Left colon (tissue), 2 donors: ENCODE results near the gene OR1F1. TPM values are rescaled to one million over a fixed set of nuclear protein-coding genes. Genes with fewer than 3 reads are reported as not detected.
A peak's percentile ranks its signal among the peaks of the same experiment; 100 is the strongest.
"Not testable (repeated sequence)": the region's sequence is repeated elsewhere in the genome, so short reads cannot be mapped to it uniquely, and the experiment has no call there.

ENCODE experiments used
- ATAC-seq: fragments of 200-7000 bp; cut with Tn5 transposase; one replicate; pipeline ENCODE4 v1.9.1; 2020; ENCODE audit warnings: mild to moderate bottlenecking, moderate library complexity
- DNase-seq, 2 donors: peaks; one replicate each; pipeline ENCODE4 v3.0.0-alpha.2; 2020
- intact Hi-C, 2 donors: fragments of 100-400 bp; cut with DNase I in 1 of 2; cut with micrococcal nuclease in 1 of 2; formaldehyde crosslinking; loops; one replicate each; pipeline versions ENCODE4 v1.11.2 to v1.14.0; 2022; cut with DNase I, micrococcal nuclease
- total RNA-seq, 2 donors: library from RNA; stranded (reverse); fragmentation: NEBNext Ultra II Directional; extraction: Animal tissue kit (Norgen Biotek cat#: 25700); gene quantifications; one replicate each; pipeline ENCODE4 v1.2.1, GENCODE V29; 2021
- donor health status: DM: no; HTN: no; CAD: no.
- donor health status: DM: yes; HTN: yes; CAD: no.

OR1F1 gene
- total RNA-seq, 2 donors from 2014 or later: not detected

DNA sequence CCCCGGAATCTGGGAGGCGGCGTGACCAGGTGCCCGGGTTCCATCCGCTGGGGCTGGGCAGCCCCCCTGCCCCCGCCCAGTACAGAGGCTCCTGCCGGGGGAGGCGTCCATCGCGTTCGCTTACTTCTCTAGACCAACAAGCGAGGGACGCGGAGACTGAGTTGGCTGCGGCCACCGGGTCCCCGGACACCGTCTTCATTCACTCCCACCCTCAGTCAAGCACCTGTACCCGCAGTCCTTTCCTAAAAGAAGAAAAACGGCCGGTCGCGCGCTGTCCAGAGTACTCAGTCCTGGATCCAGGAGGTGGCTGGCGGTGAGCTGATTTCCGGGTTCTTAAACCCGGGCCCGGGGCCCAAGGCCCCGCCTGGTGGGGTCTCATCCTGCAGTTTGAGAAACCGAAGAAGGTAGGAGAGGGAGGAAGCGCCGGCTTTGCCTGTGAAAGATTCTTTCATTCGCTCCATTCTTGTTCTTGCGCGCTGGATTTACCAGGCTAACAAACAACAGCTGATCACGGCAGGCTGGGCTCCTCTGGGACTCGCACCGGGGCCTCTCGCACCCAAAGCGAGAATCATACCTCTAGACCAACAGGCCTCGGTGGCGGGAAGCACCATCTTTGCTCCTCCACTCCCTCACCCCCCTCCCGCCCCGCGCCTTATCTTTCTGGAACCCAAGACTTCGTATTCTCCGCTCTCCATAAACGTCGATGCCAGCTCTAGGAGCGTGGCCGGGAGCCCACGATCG is 17.4 kb upstream of the OR1F1 start:
- DNase-seq: no peak
- peak; percentile 34 for ATAC-seq
- intact Hi-C loops: no loop called here

DNA sequence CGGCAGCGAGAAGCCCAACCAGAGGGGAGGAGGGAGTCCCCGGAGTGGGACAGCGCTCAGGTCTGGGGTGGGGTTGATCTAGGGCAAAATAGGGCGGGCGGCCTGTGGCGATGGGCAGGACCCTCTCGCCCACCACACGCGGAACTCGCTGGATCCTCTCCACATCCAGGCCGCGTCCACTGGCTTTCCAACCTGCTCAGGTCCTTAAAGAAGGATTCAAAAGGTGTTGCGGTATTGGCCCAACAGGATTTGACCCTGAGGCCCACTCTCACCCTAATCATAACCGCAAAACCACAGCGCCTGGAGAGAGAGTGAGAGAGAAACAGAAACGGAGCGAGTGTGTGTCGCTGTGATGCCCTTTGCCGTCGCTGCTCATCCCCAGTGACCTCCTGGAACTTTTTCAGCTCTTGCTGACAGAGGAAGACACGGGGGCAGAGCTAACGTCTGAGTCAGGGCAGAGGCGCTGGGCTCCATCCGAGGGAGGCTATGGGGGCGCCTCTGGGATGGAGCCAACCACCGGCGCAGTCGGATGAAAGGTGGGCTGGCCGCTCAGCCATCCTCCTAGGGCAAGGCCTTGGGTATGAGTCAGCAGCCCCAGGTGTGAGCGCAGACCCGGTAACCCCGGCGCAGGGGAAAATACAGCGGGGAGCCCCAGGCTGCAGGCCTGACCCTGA is 16.7 kb upstream of the OR1F1 start:
- ATAC-seq: no peak
- DNase-seq: no peak
- intact Hi-C loops: no loop called here

DNA sequence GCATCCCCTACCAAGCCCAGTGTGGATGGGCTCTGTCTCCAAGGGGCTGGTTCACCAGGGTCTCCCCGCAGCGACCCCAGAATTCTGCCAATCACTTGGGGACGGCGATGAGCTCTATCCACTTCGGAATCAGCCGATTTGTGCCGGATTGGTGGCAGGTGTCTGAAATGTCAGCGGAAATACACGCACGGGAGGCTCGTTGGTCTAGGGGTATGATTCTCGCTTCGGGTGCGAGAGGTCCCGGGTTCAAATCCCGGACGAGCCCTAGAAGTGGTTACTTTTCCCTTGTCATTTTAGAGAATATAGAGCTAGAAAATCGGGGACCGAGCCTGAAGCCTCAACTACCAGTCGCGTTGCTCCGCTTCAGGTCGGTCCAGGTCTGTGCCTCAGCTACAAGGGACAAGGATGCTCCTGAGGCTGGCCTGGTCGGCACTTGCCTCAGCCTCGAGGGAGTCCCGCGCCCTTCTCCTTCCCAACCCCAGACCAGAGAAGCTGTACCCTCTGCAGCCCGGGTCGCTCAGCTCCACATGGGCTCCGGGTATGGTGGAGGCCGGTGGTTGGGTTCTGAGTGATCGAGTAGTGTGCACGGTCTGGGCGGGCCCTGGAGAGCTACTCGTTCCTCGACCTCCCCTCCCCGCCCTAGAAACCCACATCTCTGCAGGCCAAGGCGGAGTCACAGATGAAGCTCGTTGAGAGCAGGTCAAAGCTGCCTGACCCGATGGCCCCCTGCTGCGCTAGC is 16.0 kb upstream of the OR1F1 start:
- DNase-seq: no peak

DNA sequence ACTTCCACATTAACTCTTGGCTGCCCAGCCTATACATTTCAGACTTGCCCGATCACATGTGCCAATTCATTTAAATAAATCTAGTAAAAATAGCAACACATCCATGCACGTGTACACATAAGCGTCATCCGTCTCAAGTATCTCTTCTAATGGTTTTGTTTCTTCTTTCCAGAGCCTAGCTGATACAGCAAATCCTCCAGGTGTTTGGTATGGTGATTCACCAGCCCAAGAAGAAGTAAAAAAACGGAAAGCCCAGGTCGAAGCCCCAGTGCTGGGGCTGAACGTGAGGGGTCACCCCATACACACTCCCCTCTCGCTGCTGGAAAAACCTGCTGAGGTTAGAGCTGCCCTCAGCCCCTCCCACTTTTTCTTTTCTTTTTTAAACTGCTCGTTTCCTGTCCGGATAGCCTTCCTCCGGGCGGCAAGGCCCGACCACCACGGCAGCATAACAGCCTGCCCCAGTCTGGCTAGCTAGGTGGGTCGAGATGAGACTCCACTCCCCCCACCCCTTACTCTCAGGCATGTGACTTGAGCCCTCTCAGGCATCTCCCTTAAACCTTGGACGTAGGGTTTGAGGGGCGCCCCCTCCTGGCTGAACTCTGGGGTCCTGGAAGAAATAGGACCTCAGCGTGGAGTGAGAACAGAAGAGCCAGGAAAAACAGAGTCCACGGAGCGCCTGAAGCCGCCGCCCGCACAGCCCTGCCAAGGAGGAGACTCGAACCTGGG is 13.9 kb upstream of the OR1F1 start:
- ATAC-seq (no peak), DNase-seq (no peak)
- intact Hi-C loops: no loop called here

More for the DNA sequence above, 16.0 kb upstream of the OR1F1 start:
- intact Hi-C loops: no loop called here
- ATAC-seq: no peak

DNA sequence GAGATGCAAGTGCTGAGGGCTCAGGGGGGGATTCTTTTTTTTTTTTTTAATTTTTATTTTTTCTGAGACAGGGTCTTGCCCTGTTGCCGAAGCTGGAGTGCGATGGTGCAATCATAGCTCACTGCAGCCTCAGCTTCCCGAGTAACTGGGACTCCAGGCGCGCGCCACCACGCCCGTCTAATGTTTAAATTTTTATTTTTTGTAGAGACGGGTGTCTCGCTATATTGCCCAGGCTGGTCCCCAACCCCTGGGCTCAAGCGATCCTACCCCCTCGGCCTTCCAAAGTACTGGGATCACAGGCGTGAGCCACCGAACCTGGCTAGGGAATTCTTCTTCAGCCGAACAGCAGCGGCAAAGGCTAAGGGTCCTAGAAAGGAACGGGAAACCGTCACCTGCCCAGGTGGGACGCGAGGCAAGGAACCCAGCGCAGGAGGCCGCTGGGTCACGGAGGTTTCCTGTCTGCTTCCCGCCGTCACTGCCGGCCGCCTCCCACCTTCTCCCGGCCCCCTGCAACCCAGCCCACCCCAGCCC is 13.3 kb upstream of the OR1F1 start:
- intact Hi-C loops: no loop called here
- no peak for ATAC-seq
- no peak for DNase-seq

DNA sequence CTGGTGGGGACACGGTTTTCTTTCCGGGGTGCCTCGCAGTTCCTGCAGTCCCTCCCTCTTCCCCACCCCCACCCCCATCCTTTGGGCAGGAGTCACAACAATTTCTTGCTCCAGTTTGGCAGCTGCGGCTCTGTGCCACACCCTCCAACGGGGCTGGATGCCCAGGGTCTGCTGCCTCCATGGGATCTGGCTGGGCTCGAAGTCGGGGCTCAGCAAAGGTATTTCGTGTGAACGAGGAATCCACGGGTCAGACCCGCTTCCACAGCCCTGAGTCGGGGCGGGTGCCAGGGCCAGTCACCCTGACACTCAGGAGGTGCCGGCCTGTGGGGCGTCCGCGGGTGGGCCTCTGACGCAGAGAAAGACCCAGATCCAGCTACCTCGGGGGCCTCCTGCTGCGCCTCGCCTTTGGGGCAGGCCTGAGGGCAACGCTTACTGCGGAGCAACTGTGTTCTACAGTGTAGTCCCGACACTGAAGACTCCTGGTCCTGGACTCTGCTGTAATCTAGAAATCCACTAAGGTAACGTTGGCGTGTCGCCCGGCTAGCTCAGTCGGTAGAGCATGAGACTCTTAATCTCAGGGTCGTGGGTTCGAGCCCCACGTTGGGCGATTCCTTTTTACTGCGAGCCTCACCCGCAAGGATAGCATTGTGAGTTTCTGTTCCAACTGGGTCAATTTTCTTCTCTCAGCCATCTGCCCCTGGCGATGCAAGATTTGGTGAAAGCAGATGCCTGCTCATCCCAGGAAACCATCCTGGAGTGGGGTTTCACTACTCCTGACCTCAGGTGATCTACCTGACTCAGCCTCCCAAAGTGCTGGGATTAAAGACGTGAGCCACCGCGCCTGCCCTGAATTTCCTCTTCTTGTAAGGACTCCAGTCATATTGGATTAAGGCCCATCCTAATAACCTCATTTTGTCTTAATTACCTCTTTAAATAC is 12.6 kb upstream of the OR1F1 start:
- intact Hi-C loops: no loop called here

DNA sequence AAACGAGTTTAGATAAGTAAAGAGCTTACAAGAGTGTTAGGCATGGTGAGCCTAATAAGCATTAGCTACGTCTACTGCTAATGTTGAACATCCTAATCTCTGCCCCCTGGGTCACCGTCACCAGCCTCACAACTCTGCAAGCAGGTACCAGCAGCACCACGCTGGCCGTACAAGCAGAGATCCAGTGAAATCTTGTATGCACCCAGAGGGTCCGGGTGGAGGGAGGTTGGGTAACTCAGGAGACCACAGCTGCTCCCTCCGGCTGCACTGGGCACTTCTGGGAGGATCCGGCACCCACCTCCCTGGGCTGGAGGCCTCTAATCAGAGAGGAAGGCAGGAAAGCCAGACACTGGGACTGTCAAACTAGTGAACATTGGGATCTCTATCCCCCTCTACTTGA is 8.4 kb upstream of the OR1F1 start:
- no peak for DNase-seq
- ATAC-seq: no peak
- intact Hi-C loops: no loop called here

More for the DNA sequence above, 12.6 kb upstream of the OR1F1 start:
- ATAC-seq (no peak), DNase-seq (no peak)

DNA sequence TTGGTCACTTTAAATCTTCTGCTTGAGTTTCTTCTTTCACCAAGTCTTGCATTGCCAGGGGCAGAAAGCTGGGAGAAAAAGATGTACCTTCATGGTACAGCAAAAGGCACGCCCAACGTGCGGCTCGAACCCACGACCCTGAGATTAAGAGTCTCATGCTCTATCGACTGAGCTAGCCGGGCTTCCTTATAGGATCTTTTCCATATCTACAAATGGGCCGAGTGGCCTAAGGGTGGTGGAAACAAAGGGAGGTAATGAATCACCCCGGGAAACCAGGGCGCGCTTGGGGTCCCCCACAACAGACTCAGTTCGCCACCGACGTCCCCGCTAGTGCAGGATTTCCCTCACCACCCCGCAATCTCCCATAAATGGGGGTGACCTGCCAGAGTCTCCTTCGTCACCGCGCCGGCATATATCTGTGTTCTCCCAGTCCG is 7.5 kb upstream of the OR1F1 start:
- DNase-seq: no peak
- no peak for ATAC-seq
- intact Hi-C loops: no loop called here

DNA sequence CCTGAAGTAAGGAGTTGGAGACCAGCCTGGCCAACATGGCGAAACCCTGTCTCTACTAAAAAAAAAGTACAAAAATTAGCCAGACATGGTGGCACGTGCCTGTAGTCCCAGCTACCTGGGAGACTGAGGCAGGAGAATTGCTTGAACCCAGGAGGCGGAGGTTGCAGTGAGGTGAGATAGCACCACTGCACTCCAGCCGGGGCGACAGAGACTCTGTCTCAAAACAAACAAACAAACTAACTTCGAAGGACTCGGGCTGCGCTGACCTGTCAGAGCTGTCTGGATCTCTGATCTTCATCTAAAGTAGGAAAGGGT is 5.8 kb upstream of the OR1F1 start:
- ATAC-seq, intact Hi-C loops, DNase-seq: not testable (repeated sequence)

DNA sequence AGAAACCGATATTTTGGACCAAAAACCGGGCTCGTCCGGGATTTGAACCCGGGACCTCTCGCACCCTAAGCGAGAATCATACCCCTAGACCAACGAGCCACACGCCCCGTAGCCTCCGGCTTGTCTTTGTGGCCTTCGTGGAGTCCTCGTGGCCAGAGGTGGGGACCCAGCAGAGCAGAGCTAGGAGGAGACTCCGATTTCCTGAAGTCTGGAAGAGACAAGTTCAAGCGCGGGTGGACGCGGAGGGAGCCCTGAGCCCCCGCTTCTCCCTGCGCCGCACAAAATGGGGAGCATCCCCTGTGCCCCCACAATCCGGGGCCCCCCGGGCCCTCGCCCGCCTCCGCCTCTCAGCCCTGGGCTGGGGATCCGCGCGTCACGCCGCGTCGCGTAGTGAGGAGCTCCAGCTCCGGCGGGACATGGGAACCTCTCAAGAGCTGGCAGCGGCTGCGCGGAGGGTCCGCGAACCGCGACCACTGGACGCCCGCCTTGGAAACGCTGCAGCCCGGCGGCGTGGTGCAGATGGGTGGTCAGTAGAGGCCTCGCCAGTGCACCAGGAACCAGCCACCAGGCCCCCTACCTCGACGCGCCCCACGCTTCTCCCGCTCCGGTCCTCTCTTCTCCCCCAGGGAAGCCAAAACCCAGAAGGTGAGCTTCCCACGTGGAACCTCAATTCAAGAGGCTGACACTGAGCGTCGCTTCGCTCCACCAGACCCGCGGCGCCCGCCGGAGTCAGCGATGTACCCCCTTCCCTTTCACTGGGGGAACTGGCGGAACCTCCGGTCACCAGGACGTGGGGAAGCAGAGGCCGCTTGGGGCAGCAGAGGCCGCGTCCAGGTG is 5.2 kb upstream of the OR1F1 start:
- intact Hi-C loops: no loop called here
- ATAC-seq: peak; percentile 72
- no peak for DNase-seq

DNA sequence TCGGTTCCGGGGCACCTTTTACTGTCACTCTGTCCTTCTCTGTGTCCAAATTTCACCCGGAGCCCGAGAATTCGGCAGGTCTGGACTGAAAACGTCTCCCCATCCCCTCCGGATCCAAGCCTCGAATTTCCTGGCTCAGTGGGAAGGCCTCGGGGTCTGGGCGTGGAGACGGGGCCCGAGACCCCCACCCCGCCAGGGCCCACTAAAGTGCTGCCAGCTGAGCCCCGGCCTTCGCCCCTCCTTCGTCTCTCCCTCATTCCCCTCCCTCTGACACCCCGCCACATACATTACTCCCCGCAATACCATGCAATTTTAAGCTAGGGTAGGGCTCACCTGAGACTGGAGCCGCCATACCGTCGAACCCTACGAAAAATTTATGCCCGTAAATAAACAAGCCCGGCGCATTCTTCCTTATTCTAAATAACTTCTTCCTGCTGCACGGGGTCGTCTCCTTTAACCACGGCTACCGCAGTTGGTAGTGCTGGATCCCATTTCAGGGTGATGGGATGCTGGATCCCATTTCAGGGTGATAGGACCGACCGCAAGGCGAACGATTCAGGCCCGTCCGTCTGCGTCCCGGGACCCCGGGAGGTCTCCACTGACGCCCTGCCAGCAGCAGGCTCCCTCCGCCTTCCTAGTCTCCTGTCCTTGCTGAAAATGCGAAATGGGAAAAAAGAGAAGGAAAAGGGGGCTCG is 4.4 kb upstream of the OR1F1 start:
- DNase-seq: no peak
- no peak for ATAC-seq
- intact Hi-C loops: no loop called here

DNA sequence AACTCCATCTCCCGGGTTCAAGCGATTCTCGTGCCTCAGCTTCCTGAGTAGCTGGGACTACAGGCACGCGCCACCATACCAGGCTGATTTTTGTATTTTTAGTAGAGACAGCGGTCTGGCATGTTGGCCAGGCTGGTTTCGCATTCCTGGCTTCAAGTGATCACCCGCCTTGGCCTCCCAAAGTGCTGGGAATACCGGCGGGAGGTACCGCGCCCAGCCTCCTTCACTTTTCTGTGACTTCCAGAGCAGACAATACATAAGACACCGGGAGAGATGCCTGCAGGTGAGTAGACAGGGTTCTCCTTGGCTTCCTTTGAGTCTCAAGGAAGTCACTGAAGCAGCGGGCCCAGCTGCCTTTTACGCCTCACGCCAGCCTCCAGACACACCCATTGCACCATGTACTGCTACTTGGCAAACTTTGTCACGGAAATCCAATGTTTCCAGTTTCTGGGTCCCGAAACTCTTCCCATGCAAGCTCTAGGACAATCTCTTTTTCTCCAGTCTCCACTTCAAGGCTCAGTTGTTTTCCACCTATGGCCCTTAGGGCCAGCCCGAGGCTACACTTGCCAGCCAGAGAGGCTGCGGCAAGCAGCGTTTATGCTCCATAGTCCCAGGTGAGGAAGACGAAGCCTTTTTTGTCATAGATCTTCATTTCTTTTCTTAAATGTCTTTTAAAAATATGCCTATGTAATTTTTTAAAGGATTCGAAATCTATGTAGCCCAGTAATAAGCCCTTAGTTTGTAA is 886 bp upstream of the OR1F1 start:
- ATAC-seq: peak; percentile 66

DNA sequence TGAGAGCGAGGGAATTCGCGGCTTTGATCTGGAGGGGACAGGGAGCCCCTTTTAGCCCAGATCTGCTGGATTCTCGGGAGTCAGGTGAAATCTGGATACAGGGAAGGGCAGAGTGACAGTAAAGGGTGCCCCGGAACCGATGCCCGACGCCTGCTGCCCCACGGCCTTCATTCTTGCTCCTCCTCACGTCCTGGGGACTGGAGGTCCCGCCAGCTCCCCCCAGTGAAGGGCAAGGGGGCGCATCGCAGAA is 596 bp downstream of the OR1F1 start:
- ATAC-seq (peak; percentile 6), DNase-seq (no peak)
- intact Hi-C loops: no loop called here

More for the DNA sequence above, 886 bp upstream of the OR1F1 start:
- intact Hi-C loops: no loop called here
- no peak for DNase-seq

DNA sequence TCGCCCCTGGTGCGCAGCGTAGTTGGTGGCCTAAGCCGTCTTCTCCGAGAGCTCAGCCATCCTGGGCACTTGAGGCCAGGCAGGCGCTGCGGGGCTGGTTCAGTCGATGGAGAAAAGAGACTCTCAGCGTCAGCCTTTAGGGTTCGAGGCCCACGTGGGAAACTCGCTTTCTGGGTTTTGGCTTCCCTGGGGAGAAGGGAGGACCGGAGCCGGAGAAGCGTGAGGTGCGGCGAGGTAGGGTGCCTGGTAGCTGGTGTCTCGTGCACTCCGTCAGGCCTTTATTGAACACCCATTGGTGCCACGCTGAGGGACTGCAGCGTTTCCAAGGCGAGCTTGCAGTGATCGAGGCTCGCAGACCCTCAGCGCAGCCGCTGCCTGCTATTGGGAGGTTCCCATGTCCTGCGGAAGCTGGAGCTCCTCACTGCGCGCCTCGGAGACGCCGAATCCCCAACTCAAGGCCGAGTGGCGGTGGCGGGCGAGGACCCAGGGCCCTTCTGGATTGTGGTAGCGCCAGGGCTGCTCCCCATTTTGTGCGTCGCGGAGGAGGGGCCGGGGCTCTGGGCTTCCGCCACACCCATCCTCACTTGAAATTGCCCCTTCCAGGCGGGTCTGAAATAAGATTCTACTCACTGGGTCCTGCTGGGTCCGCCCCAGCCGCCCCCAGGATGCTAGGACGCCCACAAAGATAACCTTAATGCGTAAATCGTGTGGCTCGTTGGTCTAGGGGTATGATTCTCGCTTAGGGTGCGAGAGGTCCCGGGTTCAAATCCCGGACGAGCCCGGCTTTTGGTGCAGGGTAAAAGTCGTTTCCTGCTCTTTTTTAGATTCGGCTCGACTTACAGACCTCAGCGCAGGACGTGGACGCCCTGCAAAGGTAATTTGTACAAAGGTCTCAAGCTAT is 1.2 kb downstream of the OR1F1 start:
- ATAC-seq (peak; percentile 26), DNase-seq (no peak)
- intact Hi-C loops: no loop called here

DNA sequence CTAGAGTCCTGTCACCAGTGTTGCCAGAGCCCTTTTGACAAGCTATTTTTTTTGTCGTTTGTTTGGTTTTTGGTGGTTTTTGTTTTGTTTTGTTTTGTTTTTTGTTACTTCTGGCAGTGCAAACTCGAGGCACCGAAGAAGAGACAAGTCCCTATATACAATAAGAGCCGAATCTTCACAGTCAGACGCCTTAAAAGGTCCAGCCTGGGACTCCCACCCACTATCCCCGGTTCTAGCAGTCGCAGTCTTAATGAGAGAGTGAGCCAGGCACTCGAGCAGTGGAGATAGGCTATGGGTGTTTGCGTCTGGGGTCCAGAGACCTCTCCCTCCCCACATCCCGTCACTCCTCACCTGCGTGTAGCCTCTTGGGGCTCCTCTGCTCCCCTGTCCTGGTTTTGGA is 1.9 kb downstream of the OR1F1 start:
- ATAC-seq (no peak), DNase-seq (no peak)
- intact Hi-C loops: no loop called here
